HCT116 (cell line): ENCODE results near the gene CAT. TPM values are rescaled to one million over a fixed set of nuclear protein-coding genes. Genes with fewer than 3 reads are reported as not detected.

Experiments
- ATAC-seq: fragments of 200-7000 bp; cut with Tn5 transposase; 2 replicates; pipeline ENCODE4 v1.9.1; 2020; ENCODE audit warnings: mild to moderate bottlenecking, moderate library complexity
- BruUV-seq: library from RNA; stranded (reverse); fragments of 400-500 nt; replicated peaks from 2 replicates; lab custom pipeline; 2021; lab: Mats Ljungman, UMichigan
- CTCF ChIA-PET: fragments of 300-600 bp; sonication (Branson Sonifier 250); formaldehyde crosslinking; loops from one replicate; lab custom pipeline; 2021; ENCODE audit warnings: antibody characterized with exemption; lab: Charles Lee
- POLR2A ChIA-PET: fragments of 300-600, 350-600 bp; sonication (Branson Sonifier 250); formaldehyde crosslinking; loops from one replicate; lab custom pipeline; 2021; ENCODE audit warnings: antibody characterized with exemption; lab: Charles Lee
- RAD21 ChIA-PET, 2 experiments: fragments of 300-600 bp; sonication (Branson Sonifier 250); formaldehyde crosslinking; loops; one replicate each; lab custom pipeline; 2023; ENCODE audit warnings: low total read pairs in 2 of 2; ENCODE audit not compliant: uncharacterized antibody in 2 of 2, unreplicated experiment in 2 of 2, low non-redundant PET in 1 of 2; lab: Charles Lee
- DNase-seq: peaks from one replicate; pipeline ENCODE4 v3.0.0-alpha.2; 2010; ENCODE audit warnings: low read depth, low spot score
- H2AFZ ChIP-seq: fragments of 200-600 bp; shearing (Covaris generic), sonication (generic); 2 replicates; pipeline ENCODE4 v1.6.1; 2017; ENCODE audit warnings: low read depth, mixed run types, mixed read lengths, antibody characterized with exemption, low read length; ENCODE audit not compliant: poor library complexity, severe bottlenecking
- H3K27ac ChIP-seq: 2 replicates; pipeline ENCODE4 v1.5.1; 2012; ENCODE audit warnings: low read depth, low read length
- H3K27me3 ChIP-seq: fragments of 200-600 bp; sonication (generic); 2 replicates; pipeline ENCODE4 v1.6.1; 2016; ENCODE audit warnings: mixed run types, low read length, mixed read lengths; ENCODE audit not compliant: insufficient read depth
- H3K36me3 ChIP-seq, 2 experiments: fragments of 200-500 bp in 1 of 2; fragments of 200-600 bp in 1 of 2; sonication (Bioruptor generic) in 1 of 2; sonication (generic) in 1 of 2; 2 replicates each; pipeline versions ENCODE4 v1.5.1 to v1.6.1; 2014 to 2016; ENCODE audit warnings: low read length in 2 of 2, inconsistent platforms in 1 of 2, mixed read lengths in 1 of 2, mixed run types in 1 of 2; ENCODE audit not compliant: insufficient read depth in 2 of 2, control insufficient read depth in 1 of 2
- H3K4me1 ChIP-seq, 2 experiments: fragments of 200-600 bp in 1 of 2; sonication (generic) in 1 of 2; 2 replicates each; pipeline versions ENCODE4 v1.5.1 to v1.6.1; 2012 to 2017; ENCODE audit warnings: low read length in 2 of 2, inconsistent platforms in 1 of 2, mild to moderate bottlenecking in 1 of 2, mixed read lengths in 1 of 2, mixed run types in 1 of 2, moderate library complexity in 1 of 2; ENCODE audit not compliant: insufficient read depth in 2 of 2, control insufficient read depth in 1 of 2
- H3K4me2 ChIP-seq: fragments of 200-600 bp; sonication (generic); 2 replicates; pipeline ENCODE4 v1.6.1; 2017; ENCODE audit warnings: mixed run types, low read length, mixed read lengths
- H3K4me3 ChIP-seq, 2 experiments: fragments of 200-600 bp in 1 of 2; sonication (generic) in 1 of 2; replicated peaks in 1 of 2; 2 replicates each; pipeline ENCODE4 v1.5.1; 2011 to 2016; ENCODE audit warnings: low read length in 2 of 2, control low read depth in 1 of 2, low read depth in 1 of 2, mild to moderate bottlenecking in 1 of 2, mixed read lengths in 1 of 2, mixed run types in 1 of 2
- H3K79me2 ChIP-seq: fragments of 200-600 bp; sonication (generic); 2 replicates; pipeline ENCODE4 v1.6.1; 2017; ENCODE audit warnings: mild to moderate bottlenecking, mixed run types, low read length, moderate library complexity, mixed read lengths; ENCODE audit not compliant: insufficient read depth
- H3K9ac ChIP-seq: fragments of 200-600 bp; sonication (generic); 2 replicates; pipeline ENCODE4 v1.6.1; 2016; ENCODE audit warnings: low read length, mixed read lengths
- H3K9me2 ChIP-seq: fragments of 200-600 bp; sonication (generic), shearing (Covaris generic); 2 replicates; pipeline ENCODE4 v1.6.1; 2017; ENCODE audit warnings: mixed run types, mild to moderate bottlenecking, moderate library complexity; ENCODE audit not compliant: insufficient read depth
- H3K9me3 ChIP-seq, 2 experiments: fragments of 200-500 bp in 1 of 2; fragments of 200-600 bp in 1 of 2; sonication (Bioruptor generic) in 1 of 2; sonication (generic) in 1 of 2; 2 replicates each; pipeline ENCODE4 v1.6.1; 2014 to 2017; ENCODE audit warnings: low read length in 2 of 2, mixed read lengths in 2 of 2, inconsistent platforms in 1 of 2, low read depth in 1 of 2, mild to moderate bottlenecking in 1 of 2, mixed run types in 1 of 2, moderate library complexity in 1 of 2; ENCODE audit not compliant: control insufficient read depth in 1 of 2, insufficient read depth in 1 of 2
- H4K20me1 ChIP-seq: fragments of 200-600 bp; sonication (generic), shearing (Covaris generic); 2 replicates; pipeline ENCODE4 v1.6.1; 2017; ENCODE audit warnings: mixed run types, mild to moderate bottlenecking, moderate library complexity; ENCODE audit not compliant: insufficient read depth
- CTCF ChIP-seq, 3 experiments: fragments of 200-600 bp in 1 of 3; sonication (generic) in 1 of 3; IDR thresholded peaks in 2 of 3; conservative IDR thresholded peaks in 1 of 3; 2 replicates each; pipeline ENCODE4 v1.5.1; 2012 to 2017; ENCODE audit warnings: low read depth in 2 of 3, low read length in 2 of 3, antibody characterized with exemption in 1 of 3, borderline replicate concordance in 1 of 3, control low read depth in 1 of 3, mild to moderate bottlenecking in 1 of 3, mixed read lengths in 1 of 3, mixed run types in 1 of 3, moderate library complexity in 1 of 3; ENCODE audit not compliant: insufficient read depth in 1 of 3
- EGR1 ChIP-seq: IDR thresholded peaks from 2 replicates; pipeline ENCODE4 v1.6.1; 2012; ENCODE audit warnings: low read depth
- MAX ChIP-seq: IDR thresholded peaks from 2 replicates; pipeline ENCODE4 v1.6.1; 2012
- REST ChIP-seq: IDR thresholded peaks from 2 replicates; pipeline ENCODE4 v1.6.1; 2012; ENCODE audit warnings: low read depth
- intact Hi-C: fragments of 100-400 bp; cut with micrococcal nuclease; formaldehyde crosslinking; loops from 2 replicates; pipeline ENCODE4 v1.10.0; 2022
- total RNA-seq: library from RNA; stranded (reverse); gene quantifications from one replicate; pipeline ENCODE4 v1.2.1, GENCODE V29; 2021; ENCODE audit not compliant: unreplicated experiment

The CAT gene
- total RNA-seq, 1 experiment from 2014 or later, result 50.9 TPM

- H3K9me3 ChIP-seq, result peaks cover 3 to 4% of the 10 kb centered on the region in 2 experiments; a peak in 2 of 4 replicates
- no peaks in the 10 kb centered on the region for H3K4me1 ChIP-seq
- H3K4me3 ChIP-seq, result no peak overlapping the region
- TF ChIP-seq CTCF (IDR thresholded peaks at IDR 0.05 in 2 of 3, conservative IDR thresholded peaks at IDR 0.05 in 1 of 3; ENCODE audit: borderline replicate concordance in 1 of 3, insufficient read depth in 1 of 3, low read depth in 2 of 3, low read length in 2 of 3) (no peak), EGR1 (no peak), MAX (no peak), REST (no peak)
- ChIA-PET POLR2A (no interaction called here), CTCF (no interaction called here), RAD21 (no interaction called here)
- no peaks in the 10 kb centered on the region for H3K79me2 ChIP-seq
- no peak overlapping the region for H3K9ac ChIP-seq
- H3K36me3 ChIP-seq, result no peaks in the 10 kb centered on the region
- no TSS peak for BruUV-seq
- no peak overlapping the region for H3K4me2 ChIP-seq
- no peaks in the 10 kb centered on the region for H3K9me2 ChIP-seq
- H3K27ac ChIP-seq, result no peak overlapping the region
- intact Hi-C loops, result no loop called here
- no peaks in the 10 kb centered on the region for H3K27me3 ChIP-seq
- DNase-seq (no peak), ATAC-seq (no peak)
- H2AFZ ChIP-seq, result no peak overlapping the region
- no peaks in the 10 kb centered on the region for H4K20me1 ChIP-seq
Observed at GRCh38 chr11:34413263-34413662, 25.5 kb upstream of the CAT start.
